ENCODE results near the gene MRPS11. TPM values are rescaled to one million over a fixed set of nuclear protein-coding genes. Genes with fewer than 3 reads are reported as not detected.

Gene MRPS11
- total RNA-seq, 4 donors from 2014 or later: 20.0 to 32.7 (median 28.9) TPM

DNA sequence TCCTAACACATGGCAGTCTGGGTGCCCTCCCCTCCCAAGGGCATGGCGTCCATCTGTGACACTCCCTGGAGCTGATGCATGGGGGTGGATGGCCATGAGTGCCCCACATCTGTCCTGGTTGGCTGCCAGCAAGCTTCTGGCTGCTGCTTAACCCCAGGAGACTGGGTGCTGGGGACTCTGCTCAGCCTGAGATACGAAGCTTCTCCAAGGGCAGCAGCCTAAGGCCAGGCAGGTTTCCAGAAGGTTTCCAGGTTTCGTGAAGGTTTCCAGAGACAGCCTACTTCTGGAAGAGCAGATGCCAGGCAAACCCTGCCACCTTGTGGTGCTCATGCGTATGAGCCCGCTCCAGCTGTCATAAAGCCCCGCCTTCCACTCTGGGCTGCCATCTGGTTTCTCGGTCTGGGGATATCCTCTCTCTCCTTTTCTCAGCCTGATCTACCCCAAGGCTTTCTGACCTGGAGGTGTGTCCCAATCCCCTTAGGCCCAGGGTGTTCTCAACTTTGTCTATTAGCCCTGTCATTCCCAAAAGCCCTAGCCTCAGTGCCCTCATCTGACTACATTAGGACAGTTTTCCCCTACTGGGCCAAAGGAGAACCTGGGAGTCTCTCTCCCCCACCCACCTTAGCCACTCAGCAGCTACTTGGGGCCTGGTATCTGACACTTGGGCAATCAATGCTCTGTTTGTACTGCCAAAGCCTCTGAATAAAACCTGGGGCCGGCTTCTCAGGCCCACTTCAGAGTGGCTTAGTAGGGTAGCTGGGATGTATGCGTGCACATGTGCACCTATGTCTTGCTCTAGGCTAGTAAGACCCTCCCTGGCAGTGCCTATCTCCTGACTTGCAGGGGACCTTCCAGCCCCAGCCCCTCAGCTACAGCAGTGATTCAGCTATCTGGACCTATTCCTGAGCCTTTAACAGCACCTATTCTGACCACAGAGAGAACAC lies 12.4 kb upstream of the MRPS11 start:
- Histone ChIP-seq H3K27me3 (no peaks in the 10 kb centered on the region), H3K4me3 (no peak overlapping the region), H3K36me3 (peaks cover 32% of the 10 kb centered on the region), H3K27ac (no peak overlapping the region), H3K9me3 (no peaks in the 10 kb centered on the region), H3K4me1 (peaks cover 9% of the 10 kb centered on the region)
- TF ChIP-seq, protein P1, sequence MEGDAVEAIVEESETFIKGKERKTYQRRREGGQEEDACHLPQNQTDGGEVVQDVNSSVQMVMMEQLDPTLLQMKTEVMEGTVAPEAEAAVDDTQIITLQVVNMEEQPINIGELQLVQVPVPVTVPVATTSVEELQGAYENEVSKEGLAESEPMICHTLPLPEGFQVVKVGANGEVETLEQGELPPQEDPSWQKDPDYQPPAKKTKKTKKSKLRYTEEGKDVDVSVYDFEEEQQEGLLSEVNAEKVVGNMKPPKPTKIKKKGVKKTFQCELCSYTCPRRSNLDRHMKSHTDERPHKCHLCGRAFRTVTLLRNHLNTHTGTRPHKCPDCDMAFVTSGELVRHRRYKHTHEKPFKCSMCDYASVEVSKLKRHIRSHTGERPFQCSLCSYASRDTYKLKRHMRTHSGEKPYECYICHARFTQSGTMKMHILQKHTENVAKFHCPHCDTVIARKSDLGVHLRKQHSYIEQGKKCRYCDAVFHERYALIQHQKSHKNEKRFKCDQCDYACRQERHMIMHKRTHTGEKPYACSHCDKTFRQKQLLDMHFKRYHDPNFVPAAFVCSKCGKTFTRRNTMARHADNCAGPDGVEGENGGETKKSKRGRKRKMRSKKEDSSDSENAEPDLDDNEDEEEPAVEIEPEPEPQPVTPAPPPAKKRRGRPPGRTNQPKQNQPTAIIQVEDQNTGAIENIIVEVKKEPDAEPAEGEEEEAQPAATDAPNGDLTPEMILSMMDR (IDR thresholded peaks at IDR 0.05): peak; percentile 28 to 72
- no peak for TF ChIP-seq EP300 (IDR thresholded peaks at IDR 0.05)
- WGBS: 4% methylated on average over 6 of the region's 9 CpGs
- DNase-seq (ENCODE audit: low spot score in 2 of 2): no peak

DNA sequence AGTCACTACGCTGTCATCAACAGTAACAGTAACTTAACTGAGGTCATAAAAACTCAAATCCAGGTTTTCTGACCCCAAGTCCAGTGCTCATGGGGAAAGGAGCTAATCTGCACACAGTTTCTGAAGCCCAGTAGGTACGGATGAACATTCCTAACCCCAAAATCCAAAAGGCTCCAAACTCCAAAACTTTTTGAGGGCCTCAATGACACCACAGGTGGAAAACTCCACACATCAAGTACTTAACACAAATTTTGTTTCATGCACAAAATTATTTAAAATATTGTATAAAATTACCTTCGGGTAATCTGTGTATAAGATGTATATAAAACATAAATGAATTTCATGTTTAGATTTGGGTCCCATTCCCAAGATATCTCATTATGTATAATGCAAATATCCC lies 10.8 kb upstream of the MRPS11 start:
- peaks cover 9% of the 10 kb centered on the region for H3K4me1 ChIP-seq
- no peak for TF ChIP-seq EP300 (IDR thresholded peaks at IDR 0.05)
- TF ChIP-seq, protein P1 (IDR thresholded peaks at IDR 0.05): no peak
- no peak for TF ChIP-seq POLR2AphosphoS5 (IDR thresholded peaks at IDR 0.05)
- no peak for TF ChIP-seq POLR2A (IDR thresholded peaks at IDR 0.05)
- peaks cover 47% of the 10 kb centered on the region for H3K36me3 ChIP-seq
- no peaks in the 10 kb centered on the region for H3K27me3 ChIP-seq
- no peaks in the 10 kb centered on the region for H3K9me3 ChIP-seq
- DNase-seq (ENCODE audit: low spot score in 2 of 2): no peak
- no peak overlapping the region for H3K27ac ChIP-seq
- WGBS: 95% methylated on average over 3 of the region's 3 CpGs
- no peak overlapping the region for H3K4me3 ChIP-seq

DNA sequence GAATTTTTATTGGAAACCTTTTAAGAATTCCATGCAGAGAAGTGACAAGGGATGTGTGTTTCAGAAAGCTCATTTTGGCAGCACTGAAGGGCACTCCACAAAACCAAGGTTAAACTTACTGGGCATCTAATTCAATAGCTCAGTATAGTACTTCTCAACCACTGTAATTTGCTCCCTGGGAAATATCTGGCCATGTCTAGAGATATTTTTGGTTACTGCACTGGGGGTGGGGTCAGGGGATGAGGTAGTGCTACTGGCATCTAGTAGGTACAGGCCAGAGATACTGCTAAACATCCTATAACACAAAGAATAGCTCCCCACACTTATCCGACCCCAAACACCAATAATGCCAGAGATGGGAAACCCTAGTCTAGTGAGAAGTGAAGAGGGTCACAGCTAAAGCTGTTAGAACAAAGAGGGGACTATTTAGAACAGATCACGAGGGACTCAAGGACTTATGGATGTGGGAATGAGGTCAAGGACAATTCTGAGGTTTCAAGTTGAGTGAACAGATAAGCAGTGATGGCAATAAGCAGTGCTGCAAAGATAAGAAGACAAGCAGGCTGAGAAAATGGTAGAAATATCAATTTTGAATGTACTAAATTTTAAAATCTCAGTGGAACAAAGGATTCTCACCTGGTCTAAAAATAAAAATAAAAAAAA lies 3.5 kb upstream of the MRPS11 start:
- peaks cover 23% of the 10 kb centered on the region for H3K4me1 ChIP-seq

DNA sequence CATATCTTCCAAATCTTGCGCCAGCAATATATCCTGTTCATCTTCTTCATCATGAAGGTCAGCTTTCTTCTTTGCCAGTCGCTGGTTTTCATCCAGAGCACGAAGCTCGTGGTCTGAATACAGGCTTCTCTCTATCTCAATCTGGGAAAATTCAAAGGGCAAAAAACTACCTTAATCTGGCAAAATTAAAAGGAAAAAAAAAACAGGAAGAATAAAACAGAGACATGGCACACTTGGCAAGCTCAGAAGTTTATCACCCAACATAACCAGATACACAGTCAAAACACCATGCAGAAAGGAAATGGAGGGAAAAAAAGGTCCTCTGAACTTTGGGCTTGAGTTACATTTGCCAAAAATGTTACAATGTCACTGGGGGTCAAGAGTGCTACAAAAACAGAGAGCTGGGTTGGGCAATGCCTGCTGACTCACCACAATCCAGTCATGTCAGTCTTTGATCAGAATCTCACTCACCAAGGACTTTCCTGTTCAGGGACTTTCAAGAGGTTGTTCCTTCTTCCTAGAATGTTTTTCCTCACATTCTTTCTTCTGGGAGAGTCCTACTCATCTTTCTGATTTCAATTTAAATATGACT lies 1.8 kb upstream of the MRPS11 start:
- peaks cover 23% of the 10 kb centered on the region for H3K4me1 ChIP-seq
- DNase-seq (ENCODE audit: low spot score in 2 of 2): no peak

More for the DNA sequence above, 3.5 kb upstream of the MRPS11 start:
- peaks cover 56% of the 10 kb centered on the region for H3K36me3 ChIP-seq
- H3K27ac ChIP-seq: no peak overlapping the region
- H3K9me3 ChIP-seq: no peaks in the 10 kb centered on the region
- TF ChIP-seq EP300 (IDR thresholded peaks at IDR 0.05): no peak
- no peak for TF ChIP-seq POLR2A (IDR thresholded peaks at IDR 0.05)
- no peak for TF ChIP-seq POLR2AphosphoS5 (IDR thresholded peaks at IDR 0.05)
- TF ChIP-seq, protein P1 (IDR thresholded peaks at IDR 0.05): no peak
- DNase-seq (ENCODE audit: low spot score in 2 of 2): no peak
- H3K27me3 ChIP-seq: no peaks in the 10 kb centered on the region
- 85% methylated on average over 2 of the region's 2 CpGs for WGBS
- H3K4me3 ChIP-seq: no peak overlapping the region

More for the DNA sequence above, 1.8 kb upstream of the MRPS11 start:
- TF ChIP-seq, protein P1 (IDR thresholded peaks at IDR 0.05): no peak
- TF ChIP-seq EP300 (IDR thresholded peaks at IDR 0.05): no peak
- TF ChIP-seq POLR2AphosphoS5 (IDR thresholded peaks at IDR 0.05): no peak
- no peak for TF ChIP-seq POLR2A (IDR thresholded peaks at IDR 0.05)
- Histone ChIP-seq H3K27me3 (no peaks in the 10 kb centered on the region), H3K4me3 (peak overlapping the region; percentile 95), H3K9me3 (no peaks in the 10 kb centered on the region), H3K27ac (no peak overlapping the region), H3K36me3 (peaks cover 38% of the 10 kb centered on the region)
- WGBS: 83% methylated on average over 4 of the region's 4 CpGs
